ENCODE data around the gene SLC17A9.

DNA sequence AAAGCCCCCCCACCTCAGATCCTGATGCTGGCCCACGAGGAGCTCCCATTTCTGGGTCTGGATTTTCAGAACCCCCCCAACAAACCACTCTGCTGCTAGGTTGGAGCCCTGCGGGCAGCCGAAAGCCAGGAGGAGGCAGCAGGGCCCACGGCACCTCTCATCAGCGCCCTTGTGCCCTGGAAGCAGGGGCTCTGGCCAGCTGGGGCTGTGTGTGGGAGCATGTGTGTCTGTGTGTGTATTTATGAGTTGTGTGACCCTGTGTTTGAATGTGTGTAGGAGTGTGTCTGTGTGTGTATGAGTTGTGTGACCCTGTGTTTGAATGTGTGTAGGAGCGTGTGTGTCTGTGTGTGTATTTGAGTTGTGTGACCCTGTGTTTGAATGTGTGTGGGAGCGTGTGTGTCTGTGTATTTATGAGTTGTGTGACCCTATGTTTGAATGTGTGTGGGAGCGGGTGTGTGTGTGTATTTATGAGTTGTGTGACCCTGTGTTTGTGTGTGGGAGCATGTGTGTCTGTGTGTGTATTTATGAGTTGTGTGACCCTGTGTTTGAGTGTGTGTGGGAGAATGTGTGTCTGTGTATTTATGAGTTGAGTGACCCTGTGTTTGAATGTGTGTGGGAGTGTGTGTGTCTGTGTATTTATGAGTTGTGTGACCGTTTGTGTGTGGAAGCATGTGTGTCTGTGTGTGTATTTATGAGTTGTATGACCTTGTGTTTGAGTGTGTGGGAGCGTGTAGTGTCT lies 18.9 kb downstream of the SLC17A9 start:
- no peak for TF ChIP-seq POLR2A (IDR thresholded peaks at IDR 0.05)
- TF ChIP-seq, protein P1, sequence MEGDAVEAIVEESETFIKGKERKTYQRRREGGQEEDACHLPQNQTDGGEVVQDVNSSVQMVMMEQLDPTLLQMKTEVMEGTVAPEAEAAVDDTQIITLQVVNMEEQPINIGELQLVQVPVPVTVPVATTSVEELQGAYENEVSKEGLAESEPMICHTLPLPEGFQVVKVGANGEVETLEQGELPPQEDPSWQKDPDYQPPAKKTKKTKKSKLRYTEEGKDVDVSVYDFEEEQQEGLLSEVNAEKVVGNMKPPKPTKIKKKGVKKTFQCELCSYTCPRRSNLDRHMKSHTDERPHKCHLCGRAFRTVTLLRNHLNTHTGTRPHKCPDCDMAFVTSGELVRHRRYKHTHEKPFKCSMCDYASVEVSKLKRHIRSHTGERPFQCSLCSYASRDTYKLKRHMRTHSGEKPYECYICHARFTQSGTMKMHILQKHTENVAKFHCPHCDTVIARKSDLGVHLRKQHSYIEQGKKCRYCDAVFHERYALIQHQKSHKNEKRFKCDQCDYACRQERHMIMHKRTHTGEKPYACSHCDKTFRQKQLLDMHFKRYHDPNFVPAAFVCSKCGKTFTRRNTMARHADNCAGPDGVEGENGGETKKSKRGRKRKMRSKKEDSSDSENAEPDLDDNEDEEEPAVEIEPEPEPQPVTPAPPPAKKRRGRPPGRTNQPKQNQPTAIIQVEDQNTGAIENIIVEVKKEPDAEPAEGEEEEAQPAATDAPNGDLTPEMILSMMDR (IDR thresholded peaks at IDR 0.05), result no peak
- TF ChIP-seq POLR2AphosphoS5 (IDR thresholded peaks at IDR 0.05), result no peak
